WTC11 (cell line): ENCODE results near the gene PHTF2. TPM values are rescaled to one million over a fixed set of nuclear protein-coding genes. Genes with fewer than 3 reads are reported as not detected.

ENCODE experiments used
- ATAC-seq: fragments of 200-7000 bp; cut with Tn5 transposase; 2 replicates; pipeline ENCODE4 v1.10.0; 2021; ENCODE audit warnings: mild to moderate bottlenecking, moderate library complexity
- CTCF ChIA-PET: fragments of 300-600 bp; sonication (Branson Sonifier 250); formaldehyde crosslinking; loops from one replicate; lab custom pipeline; 2021; ENCODE audit warnings: antibody characterized with exemption; lab: Charles Lee
- POLR2A ChIA-PET: fragments of 350-600 bp; sonication (Branson Sonifier 250); formaldehyde crosslinking; loops from one replicate; lab custom pipeline; 2021; ENCODE audit warnings: antibody characterized with exemption; lab: Charles Lee
- DNase-seq: peaks from one replicate; pipeline ENCODE4 v3.0.0; 2021; ENCODE audit warnings: low spot score
- H3K27ac Mint-ChIP-seq: 2 replicates; pipeline ENCODE4 v1.8.0; 2021; ENCODE audit warnings: mixed read lengths
- H3K27me3 Mint-ChIP-seq: 2 replicates; pipeline ENCODE4 v1.8.0; 2021; ENCODE audit warnings: low read depth, mild to moderate bottlenecking, moderate library complexity, mixed read lengths
- H3K36me3 Mint-ChIP-seq: 2 replicates; pipeline ENCODE4 v1.8.0; 2021; ENCODE audit warnings: mixed read lengths
- H3K4me1 Mint-ChIP-seq: 2 replicates; pipeline ENCODE4 v1.8.0; 2022; ENCODE audit warnings: mixed read lengths
- H3K4me3 Mint-ChIP-seq: 2 replicates; pipeline ENCODE4 v1.8.0; 2021; ENCODE audit warnings: mild to moderate bottlenecking, moderate library complexity, mixed read lengths
- H3K9me3 Mint-ChIP-seq: 2 replicates; pipeline ENCODE4 v1.8.0; 2021; ENCODE audit warnings: mixed read lengths
- CBFB ChIP-seq: sonication (generic); formaldehyde crosslinking; IDR thresholded peaks from 2 replicates; pipeline ENCODE4 v1.8.1; 2022; ENCODE audit warnings: mild to moderate bottlenecking, low read depth, missing genetic modification reagents
- CDX4 ChIP-seq: fragments of 250-450 bp; sonication (Bioruptor Pico); IDR thresholded peaks from 2 replicates; pipeline ENCODE4 v1.9.0; 2021; ENCODE audit warnings: moderate library complexity, mild to moderate bottlenecking, inconsistent platforms, borderline replicate concordance
- EMX1 ChIP-seq: fragments of 250-450 bp; sonication (Bioruptor Pico); IDR thresholded peaks from 2 replicates; pipeline ENCODE4 v1.8.0; 2021; ENCODE audit warnings: mild to moderate bottlenecking
- ERG ChIP-seq: fragments of 250-450 bp; sonication (Bioruptor Pico); IDR thresholded peaks from 2 replicates; pipeline ENCODE4 v1.8.0; 2021; ENCODE audit warnings: mild to moderate bottlenecking
- GABPB1 ChIP-seq: sonication (generic); formaldehyde crosslinking; IDR thresholded peaks from 2 replicates; pipeline ENCODE4 v1.8.1; 2023; ENCODE audit warnings: mild to moderate bottlenecking, missing genetic modification reagents
- GRHL2 ChIP-seq: fragments of 250-450 bp; sonication (Bioruptor Pico); IDR thresholded peaks from 2 replicates; pipeline ENCODE4 v1.8.0; 2022; ENCODE audit warnings: mild to moderate bottlenecking, moderate library complexity; ENCODE audit not compliant: insufficient replicate concordance, severe bottlenecking
- MXD4 ChIP-seq: fragments of 250-450 bp; sonication (Bioruptor Pico); IDR thresholded peaks from 2 replicates; pipeline ENCODE4 v1.8.0; 2021; ENCODE audit warnings: mild to moderate bottlenecking, moderate library complexity, borderline replicate concordance
- MYBL2 ChIP-seq: sonication (generic); formaldehyde crosslinking; IDR thresholded peaks from 2 replicates; pipeline ENCODE4 v1.8.1; 2023; ENCODE audit warnings: mild to moderate bottlenecking, moderate library complexity, missing genetic modification reagents
- NFE2L1 ChIP-seq: sonication (generic); formaldehyde crosslinking; IDR thresholded peaks from 2 replicates; pipeline ENCODE4 v1.8.1; 2023; ENCODE audit warnings: missing genetic modification reagents
- NR2C2 ChIP-seq: sonication (generic); formaldehyde crosslinking; IDR thresholded peaks from 2 replicates; pipeline ENCODE4 v1.8.0; 2022; ENCODE audit warnings: mild to moderate bottlenecking, missing genetic modification reagents
- NR3C1 ChIP-seq: sonication (generic); formaldehyde crosslinking; conservative IDR thresholded peaks from 2 replicates; pipeline ENCODE4 v1.8.1; 2023; ENCODE audit warnings: low read depth, mild to moderate bottlenecking, missing genetic modification reagents
- OVOL2 ChIP-seq: fragments of 250-450 bp; sonication (Bioruptor Pico); IDR thresholded peaks from 2 replicates; pipeline ENCODE4 v1.9.0; 2021; ENCODE audit warnings: mild to moderate bottlenecking, borderline replicate concordance
- SMAD3 ChIP-seq: sonication (generic); formaldehyde crosslinking; IDR thresholded peaks from 2 replicates; pipeline ENCODE4 v1.8.0; 2022; ENCODE audit warnings: missing genetic modification reagents, mild to moderate bottlenecking, borderline replicate concordance
- SMAD4 ChIP-seq: sonication (generic); formaldehyde crosslinking; IDR thresholded peaks from 2 replicates; pipeline ENCODE4 v1.8.0; 2022; ENCODE audit warnings: mild to moderate bottlenecking, missing genetic modification reagents
- TEAD4 ChIP-seq: sonication (generic); formaldehyde crosslinking; IDR thresholded peaks from 2 replicates; pipeline ENCODE4 v1.8.0; 2022; ENCODE audit warnings: mild to moderate bottlenecking, missing genetic modification reagents
- ZNF219 ChIP-seq: sonication (generic); formaldehyde crosslinking; IDR thresholded peaks from 2 replicates; pipeline ENCODE4 v1.8.0; 2023; ENCODE audit warnings: missing genetic modification reagents, mild to moderate bottlenecking, borderline replicate concordance
- ZNF396 ChIP-seq: fragments of 250-450 bp; sonication (Bioruptor Pico); IDR thresholded peaks from 2 replicates; pipeline ENCODE4 v1.8.0; 2021; ENCODE audit warnings: mild to moderate bottlenecking, moderate library complexity, borderline replicate concordance
- ZNF671 ChIP-seq: fragments of 250-450 bp; sonication (Bioruptor Pico); IDR thresholded peaks from 2 replicates; pipeline ENCODE4 v1.8.0; 2021; ENCODE audit warnings: mild to moderate bottlenecking
- total RNA-seq: library from RNA; stranded (reverse); gene quantifications from 3 replicates; pipeline ENCODE4 v1.2.3, GENCODE V29; 2021
- TF ChIP-seq, protein P1 (sequence below): fragments of 200-600 bp; IDR thresholded peaks from 2 replicates; pipeline ENCODE4 v1.8.0; 2022; ENCODE audit warnings: antibody characterized with exemption
- TF ChIP-seq, protein P2 (sequence below): sonication (generic); formaldehyde crosslinking; IDR thresholded peaks from 2 replicates; pipeline ENCODE4 v1.8.1; 2023; ENCODE audit warnings: mild to moderate bottlenecking, missing genetic modification reagents
- TF ChIP-seq, protein P3 (sequence below): sonication (generic); formaldehyde crosslinking; IDR thresholded peaks from 2 replicates; pipeline ENCODE4 v1.8.0; 2022; ENCODE audit warnings: mild to moderate bottlenecking, missing genetic modification reagents
- TF ChIP-seq, protein P4 (sequence below): sonication (generic); formaldehyde crosslinking; IDR thresholded peaks from 2 replicates; pipeline ENCODE4 v1.8.1; 2023; ENCODE audit warnings: mild to moderate bottlenecking, missing genetic modification reagents, borderline replicate concordance
- TF ChIP-seq, protein P5 (sequence below): sonication (generic); formaldehyde crosslinking; conservative IDR thresholded peaks from 2 replicates; pipeline ENCODE4 v1.8.1; 2022; ENCODE audit warnings: mild to moderate bottlenecking, missing genetic modification reagents

The PHTF2 gene
- total RNA-seq, 1 experiment from 2014 or later = 17.9 TPM

GRCh38 chr7:77855371-77856083, 57.0 kb downstream of the PHTF2 start (continued):
- TF ChIP-seq, protein P1, sequence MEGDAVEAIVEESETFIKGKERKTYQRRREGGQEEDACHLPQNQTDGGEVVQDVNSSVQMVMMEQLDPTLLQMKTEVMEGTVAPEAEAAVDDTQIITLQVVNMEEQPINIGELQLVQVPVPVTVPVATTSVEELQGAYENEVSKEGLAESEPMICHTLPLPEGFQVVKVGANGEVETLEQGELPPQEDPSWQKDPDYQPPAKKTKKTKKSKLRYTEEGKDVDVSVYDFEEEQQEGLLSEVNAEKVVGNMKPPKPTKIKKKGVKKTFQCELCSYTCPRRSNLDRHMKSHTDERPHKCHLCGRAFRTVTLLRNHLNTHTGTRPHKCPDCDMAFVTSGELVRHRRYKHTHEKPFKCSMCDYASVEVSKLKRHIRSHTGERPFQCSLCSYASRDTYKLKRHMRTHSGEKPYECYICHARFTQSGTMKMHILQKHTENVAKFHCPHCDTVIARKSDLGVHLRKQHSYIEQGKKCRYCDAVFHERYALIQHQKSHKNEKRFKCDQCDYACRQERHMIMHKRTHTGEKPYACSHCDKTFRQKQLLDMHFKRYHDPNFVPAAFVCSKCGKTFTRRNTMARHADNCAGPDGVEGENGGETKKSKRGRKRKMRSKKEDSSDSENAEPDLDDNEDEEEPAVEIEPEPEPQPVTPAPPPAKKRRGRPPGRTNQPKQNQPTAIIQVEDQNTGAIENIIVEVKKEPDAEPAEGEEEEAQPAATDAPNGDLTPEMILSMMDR = no peak
- TF ChIP-seq NR2C2 (no peak), ZNF671 (CRISPR knock-in tag) (no peak)
- TF ChIP-seq, protein P2, sequence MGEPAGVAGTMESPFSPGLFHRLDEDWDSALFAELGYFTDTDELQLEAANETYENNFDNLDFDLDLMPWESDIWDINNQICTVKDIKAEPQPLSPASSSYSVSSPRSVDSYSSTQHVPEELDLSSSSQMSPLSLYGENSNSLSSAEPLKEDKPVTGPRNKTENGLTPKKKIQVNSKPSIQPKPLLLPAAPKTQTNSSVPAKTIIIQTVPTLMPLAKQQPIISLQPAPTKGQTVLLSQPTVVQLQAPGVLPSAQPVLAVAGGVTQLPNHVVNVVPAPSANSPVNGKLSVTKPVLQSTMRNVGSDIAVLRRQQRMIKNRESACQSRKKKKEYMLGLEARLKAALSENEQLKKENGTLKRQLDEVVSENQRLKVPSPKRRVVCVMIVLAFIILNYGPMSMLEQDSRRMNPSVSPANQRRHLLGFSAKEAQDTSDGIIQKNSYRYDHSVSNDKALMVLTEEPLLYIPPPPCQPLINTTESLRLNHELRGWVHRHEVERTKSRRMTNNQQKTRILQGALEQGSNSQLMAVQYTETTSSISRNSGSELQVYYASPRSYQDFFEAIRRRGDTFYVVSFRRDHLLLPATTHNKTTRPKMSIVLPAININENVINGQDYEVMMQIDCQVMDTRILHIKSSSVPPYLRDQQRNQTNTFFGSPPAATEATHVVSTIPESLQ (CRISPR knock-in tag) = no peak
- TF ChIP-seq, protein P3, sequence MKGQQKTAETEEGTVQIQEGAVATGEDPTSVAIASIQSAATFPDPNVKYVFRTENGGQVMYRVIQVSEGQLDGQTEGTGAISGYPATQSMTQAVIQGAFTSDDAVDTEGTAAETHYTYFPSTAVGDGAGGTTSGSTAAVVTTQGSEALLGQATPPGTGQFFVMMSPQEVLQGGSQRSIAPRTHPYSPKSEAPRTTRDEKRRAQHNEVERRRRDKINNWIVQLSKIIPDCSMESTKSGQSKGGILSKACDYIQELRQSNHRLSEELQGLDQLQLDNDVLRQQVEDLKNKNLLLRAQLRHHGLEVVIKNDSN (CRISPR knock-in tag) = no peak

DNA sequence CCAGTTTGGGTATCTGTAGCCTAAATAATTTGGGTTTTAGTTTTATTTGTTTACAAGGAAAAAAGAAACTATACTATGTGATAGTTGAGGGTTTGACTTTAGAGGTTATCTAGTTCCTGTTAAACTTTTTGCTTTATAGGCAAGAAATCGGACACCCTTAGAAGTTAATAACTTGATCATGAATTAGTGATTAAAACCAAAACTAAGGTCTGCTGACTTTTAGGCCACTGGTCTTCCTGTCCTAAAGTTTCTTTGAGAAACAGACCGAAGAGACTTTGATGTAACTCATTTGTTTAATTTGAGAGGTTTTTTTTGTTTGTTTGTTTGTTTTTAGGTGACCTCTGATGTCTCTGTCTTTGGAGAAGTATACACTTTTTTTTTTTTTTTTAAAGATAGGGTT, 59.7 kb downstream of the PHTF2 start:
- CTCF ChIA-PET = no interaction called here
- POLR2A ChIA-PET = no interaction called here
- H3K4me3 Mint-ChIP-seq = no peak overlapping the region
- no peaks in the 10 kb centered on the region for H3K27me3 Mint-ChIP-seq
- DNase-seq (no peak), ATAC-seq (no peak)
- no peak for TF ChIP-seq EMX1
- TF ChIP-seq NFE2L1 = no peak
- no peak for TF ChIP-seq TEAD4 (CRISPR knock-in tag)
- no peak for TF ChIP-seq ERG
- TF ChIP-seq ZNF219 (CRISPR knock-in tag) = no peak
- no peak for TF ChIP-seq GABPB1
- TF ChIP-seq MYBL2 = no peak
- TF ChIP-seq ZNF396 = no peak
- TF ChIP-seq, protein P2 (CRISPR knock-in tag) = no peak
- TF ChIP-seq CBFB = no peak
- TF ChIP-seq GRHL2 (CRISPR knock-in tag) = no peak
- TF ChIP-seq, protein P4, sequence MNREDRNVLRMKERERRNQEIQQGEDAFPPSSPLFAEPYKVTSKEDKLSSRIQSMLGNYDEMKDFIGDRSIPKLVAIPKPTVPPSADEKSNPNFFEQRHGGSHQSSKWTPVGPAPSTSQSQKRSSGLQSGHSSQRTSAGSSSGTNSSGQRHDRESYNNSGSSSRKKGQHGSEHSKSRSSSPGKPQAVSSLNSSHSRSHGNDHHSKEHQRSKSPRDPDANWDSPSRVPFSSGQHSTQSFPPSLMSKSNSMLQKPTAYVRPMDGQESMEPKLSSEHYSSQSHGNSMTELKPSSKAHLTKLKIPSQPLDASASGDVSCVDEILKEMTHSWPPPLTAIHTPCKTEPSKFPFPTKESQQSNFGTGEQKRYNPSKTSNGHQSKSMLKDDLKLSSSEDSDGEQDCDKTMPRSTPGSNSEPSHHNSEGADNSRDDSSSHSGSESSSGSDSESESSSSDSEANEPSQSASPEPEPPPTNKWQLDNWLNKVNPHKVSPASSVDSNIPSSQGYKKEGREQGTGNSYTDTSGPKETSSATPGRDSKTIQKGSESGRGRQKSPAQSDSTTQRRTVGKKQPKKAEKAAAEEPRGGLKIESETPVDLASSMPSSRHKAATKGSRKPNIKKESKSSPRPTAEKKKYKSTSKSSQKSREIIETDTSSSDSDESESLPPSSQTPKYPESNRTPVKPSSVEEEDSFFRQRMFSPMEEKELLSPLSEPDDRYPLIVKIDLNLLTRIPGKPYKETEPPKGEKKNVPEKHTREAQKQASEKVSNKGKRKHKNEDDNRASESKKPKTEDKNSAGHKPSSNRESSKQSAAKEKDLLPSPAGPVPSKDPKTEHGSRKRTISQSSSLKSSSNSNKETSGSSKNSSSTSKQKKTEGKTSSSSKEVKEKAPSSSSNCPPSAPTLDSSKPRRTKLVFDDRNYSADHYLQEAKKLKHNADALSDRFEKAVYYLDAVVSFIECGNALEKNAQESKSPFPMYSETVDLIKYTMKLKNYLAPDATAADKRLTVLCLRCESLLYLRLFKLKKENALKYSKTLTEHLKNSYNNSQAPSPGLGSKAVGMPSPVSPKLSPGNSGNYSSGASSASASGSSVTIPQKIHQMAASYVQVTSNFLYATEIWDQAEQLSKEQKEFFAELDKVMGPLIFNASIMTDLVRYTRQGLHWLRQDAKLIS (CRISPR knock-in tag) = no peak
- TF ChIP-seq, protein P5, sequence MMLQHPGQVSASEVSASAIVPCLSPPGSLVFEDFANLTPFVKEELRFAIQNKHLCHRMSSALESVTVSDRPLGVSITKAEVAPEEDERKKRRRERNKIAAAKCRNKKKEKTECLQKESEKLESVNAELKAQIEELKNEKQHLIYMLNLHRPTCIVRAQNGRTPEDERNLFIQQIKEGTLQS (CRISPR knock-in tag) = no peak
- TF ChIP-seq NR3C1 = no peak
- no peak for TF ChIP-seq MXD4 (CRISPR knock-in tag)
- no peak for TF ChIP-seq OVOL2 (CRISPR knock-in tag)
- TF ChIP-seq CDX4 (CRISPR knock-in tag) = no peak
- TF ChIP-seq SMAD4 (CRISPR knock-in tag) = no peak
- no peak for TF ChIP-seq SMAD3 (CRISPR knock-in tag)
- H3K9me3 Mint-ChIP-seq = no peaks in the 10 kb centered on the region
- peaks cover 9% of the 10 kb centered on the region for H3K4me1 Mint-ChIP-seq
- H3K36me3 Mint-ChIP-seq = no peaks in the 10 kb centered on the region
- H3K27ac Mint-ChIP-seq = no peak overlapping the region
